SHP77 (cell line): ENCODE results near the gene MYH13.

Experiments used
- DNase-seq, 2 experiments: peaks; one replicate each; lab custom pipeline; 2025; lab: John Stamatoyannopoulos, UW

MYH13 gene

GRCh38 chr17:10372906-10373305 is at the start of gene MYH13:
MYH13 (minus strand) TSS chr17:10373006; CDS start chr17:10364530, 8,476 bp downstream.
- no peak for DNase-seq

DNA sequence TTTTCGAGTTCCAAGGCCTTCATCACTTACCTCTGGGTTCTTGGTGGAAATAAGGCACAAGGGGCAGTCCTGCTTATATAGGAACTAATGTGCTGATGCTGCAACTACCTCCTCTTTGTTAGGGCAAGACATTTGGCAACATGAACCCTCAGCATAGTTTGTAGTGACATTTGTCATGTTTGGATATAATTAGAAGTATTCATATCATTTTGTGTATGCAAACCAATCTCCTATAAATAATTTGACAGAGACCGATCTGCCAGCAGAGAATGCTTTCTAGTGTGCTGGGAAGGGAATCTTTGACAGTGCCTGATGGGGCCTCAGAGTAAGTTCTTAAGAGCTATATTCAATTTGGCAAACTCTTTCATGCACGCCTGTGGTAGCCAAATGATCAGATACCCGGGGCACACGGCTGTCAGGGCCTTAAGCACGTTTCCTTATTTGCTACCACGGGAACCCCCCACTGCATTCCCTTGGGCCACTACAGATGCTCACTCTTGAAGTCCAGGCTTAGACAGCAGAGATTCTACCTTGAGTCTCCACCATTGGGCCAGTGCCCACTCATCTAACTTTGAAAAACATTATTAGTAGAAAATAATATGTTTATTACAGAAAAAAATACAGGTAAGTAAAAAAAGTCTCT is 49.2 kb upstream of the MYH13 start, which contains the start of gene MYH8:
MYH8 (minus strand) TSS at position 51 of the 643 bp plus-strand sequence. CDS start 1,723 bp downstream, outside the sequence.
- no peak for DNase-seq

- DNase-seq, result no peak
Observed at GRCh38 chr17:10421211-10421610, 48.4 kb upstream of the MYH13 start.

DNA sequence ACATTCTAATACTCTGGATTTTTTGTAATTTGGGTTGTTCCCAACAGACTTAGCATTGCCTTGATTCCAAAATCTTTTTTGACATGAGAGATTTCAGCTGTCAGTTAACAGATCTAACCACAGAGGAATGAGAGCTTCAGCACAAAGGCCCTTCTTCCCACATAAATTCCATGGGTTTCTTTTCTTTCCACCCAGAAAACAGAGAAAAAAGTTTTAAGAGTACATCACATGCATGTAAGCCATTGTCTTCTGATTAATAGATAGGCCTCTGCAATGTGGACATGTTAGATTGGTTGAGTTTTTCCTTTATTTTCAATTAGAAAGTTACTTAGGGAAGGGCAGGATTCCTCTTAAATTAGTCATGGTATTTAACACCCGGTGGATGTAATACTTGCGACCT is 48.0 kb upstream of the MYH13 start:
- no peak for DNase-seq

DNA sequence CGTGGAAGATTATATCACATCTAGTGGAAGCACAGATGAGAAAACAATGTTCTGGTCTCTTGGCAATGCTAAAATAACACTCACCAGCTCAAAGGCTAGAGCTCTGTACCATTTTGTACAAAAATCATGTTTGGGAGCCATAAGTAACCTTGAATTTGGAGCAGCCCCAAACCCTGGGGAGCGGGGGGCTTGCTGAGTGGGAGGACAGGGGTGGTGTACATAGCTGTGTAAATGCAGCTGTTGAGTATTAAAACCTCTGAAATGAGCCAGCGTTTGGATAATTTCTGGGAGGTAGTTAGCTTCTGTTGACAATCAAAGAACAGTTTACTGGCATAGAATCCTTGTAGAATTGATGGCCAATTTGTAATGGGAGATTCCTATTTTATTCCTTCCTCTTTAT is 44.6 kb upstream of the MYH13 start:
- no peak for DNase-seq

DNA sequence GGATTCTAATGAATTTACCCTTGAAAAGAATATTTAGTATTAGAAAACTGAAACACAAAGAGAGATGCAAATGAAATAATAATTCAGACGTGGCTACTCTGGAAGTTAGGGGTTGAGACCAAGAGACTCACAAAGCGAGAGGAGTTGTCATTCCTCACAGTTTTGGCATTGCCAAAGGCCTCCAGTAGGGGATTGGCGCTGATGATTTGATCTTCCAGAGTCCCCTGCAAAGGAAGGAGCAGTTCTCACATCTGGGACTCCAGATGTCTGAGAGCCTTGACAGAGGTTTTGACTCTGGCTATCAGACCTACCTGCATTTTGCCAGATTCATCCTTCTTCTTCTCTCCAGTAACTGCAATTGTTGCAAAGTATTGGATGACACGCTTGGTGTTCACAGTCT is 42.4 kb upstream of the MYH13 start:
- DNase-seq, result no peak

GRCh38 chr17:10403589-10403988 is 30.8 kb upstream of the MYH13 start:
- DNase-seq, result no peak

DNA sequence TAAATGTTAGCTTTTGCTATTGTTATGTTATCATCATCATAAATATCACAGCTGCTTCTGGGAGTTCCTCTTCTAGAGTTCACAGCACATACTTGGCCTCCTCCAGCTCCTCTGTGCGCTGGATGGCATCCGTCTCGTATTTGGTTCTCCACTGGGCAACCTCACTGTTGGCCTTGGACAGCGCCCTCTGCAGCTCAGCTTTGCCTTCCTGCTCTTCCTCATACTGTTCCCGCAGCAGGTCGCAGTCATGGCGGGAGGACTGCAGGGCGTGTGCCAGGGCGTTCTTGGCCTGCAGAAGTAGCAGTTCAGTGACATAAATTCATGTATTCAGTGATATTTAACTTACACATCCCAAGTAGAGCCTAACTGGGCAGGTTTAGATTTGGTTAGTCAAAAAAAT is 25.5 kb upstream of the MYH13 start:
- DNase-seq, result no peak

- no peak for DNase-seq
Observed at GRCh38 chr17:10396524-10397163, 23.8 kb upstream of the MYH13 start.

GRCh38 chr17:10394201-10394887 is 21.5 kb upstream of the MYH13 start:
- no peak for DNase-seq

- no peak for DNase-seq
Observed at GRCh38 chr17:10392880-10393279, 20.1 kb upstream of the MYH13 start.

- DNase-seq, result no peak
Observed at GRCh38 chr17:10385871-10386270, 13.1 kb upstream of the MYH13 start.

DNA sequence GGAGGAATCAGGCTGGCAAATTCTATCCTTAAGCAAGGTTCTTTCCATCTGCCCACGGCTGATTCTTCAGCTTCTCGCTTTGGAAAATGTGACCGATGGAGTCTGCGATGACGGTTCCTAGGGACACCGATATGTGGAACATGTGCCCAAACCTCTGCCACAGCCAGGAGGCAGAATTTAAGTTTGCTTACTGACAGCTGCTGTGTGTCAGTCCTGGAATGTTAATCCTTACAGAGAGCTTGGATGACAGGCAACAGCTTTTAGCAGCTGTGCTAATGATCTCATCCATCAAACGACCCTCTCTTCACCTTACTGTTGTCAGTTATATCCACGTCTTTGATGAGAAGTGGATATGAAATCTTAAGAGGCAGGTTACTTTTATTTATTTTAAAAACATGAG is 11.4 kb upstream of the MYH13 start:
- no peak for DNase-seq

- no peak for DNase-seq
Observed at GRCh38 chr17:10380631-10381408, 8.0 kb upstream of the MYH13 start.

DNA sequence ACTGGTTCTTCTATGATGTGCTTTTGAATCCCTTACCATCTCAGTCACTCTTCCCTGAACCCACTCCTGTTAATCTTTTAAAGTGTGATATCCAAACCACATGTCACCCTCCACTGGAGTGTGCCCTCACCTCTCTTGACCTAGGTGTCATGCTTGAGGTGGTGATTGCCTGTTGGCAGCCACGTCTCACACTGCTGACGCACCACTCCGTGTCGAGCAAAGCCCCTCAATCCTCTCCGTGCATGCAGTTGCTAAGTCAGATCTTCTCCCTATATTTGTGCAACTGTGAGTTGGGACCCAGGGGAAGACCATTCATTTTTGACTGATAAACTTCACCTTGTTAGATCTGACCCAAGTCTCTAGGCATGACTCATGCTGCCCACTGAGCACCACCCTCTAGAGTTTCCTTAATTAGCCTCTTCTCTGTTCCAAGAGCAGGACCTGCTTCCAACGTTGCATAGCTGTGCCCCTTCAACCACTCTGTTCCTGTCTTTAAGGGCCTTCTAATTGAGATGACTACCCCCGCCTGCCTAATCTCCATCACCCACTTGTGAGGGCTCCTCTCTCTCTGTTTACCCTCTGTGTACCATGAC is 2.7 kb downstream of the MYH13 start:
- DNase-seq, result no peak

DNA sequence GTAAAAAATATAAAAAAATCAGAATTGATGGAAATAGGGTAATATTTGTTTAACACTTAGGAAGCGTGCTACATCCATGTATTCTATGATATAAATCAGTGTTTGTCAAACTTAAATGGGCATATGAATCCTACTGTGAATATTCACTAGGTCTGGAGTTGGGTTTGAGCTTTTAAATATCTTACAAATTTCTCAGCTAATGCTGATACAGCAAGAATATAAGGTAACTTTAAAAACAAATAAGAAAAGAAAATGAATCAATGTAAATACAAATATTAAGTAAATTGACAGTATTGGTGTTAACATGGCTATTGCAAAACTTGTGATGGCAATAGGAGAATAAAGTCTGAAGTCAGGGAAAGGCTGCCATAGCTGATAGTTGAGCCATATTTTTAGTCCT is 3.6 kb downstream of the MYH13 start:
- DNase-seq, result no peak

DNA sequence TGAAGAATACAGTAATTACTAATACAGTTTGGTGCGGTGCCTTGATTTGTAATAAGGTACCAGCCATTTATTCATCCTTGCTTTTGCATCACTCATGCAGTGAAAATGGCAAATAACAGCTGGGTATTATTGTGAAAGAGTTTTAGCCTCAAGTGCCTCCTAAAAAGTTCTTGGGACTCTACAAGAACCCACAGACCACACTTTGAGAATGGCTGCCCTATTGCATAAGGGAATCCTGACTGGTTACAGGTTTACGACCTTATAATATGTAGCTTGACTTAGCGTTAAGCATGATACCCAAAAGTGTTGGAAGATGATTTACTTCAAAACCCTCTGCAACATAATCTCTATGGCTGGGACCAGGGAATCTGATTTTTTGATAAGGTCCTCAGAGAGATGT is 4.2 kb downstream of the MYH13 start:
- no peak for DNase-seq

DNA sequence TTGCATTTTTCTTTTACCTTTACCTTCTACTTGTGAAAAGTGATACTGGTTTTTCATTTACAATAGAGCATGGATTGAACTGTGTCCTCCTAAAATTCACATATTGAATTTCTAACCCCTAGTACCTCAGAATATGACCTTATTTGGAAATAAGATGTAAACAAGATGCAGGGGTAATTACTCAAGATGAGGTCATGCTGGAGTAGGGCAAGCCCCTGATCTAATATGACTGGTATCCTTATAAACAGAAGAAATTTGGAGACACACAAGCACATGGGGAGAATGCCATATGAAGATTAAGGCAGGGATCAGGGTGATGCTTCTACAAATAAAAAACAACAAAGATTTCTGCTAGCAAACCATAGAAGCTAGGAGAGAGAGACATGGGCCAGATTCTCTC is 12.2 kb downstream of the MYH13 start:
- DNase-seq, result no peak

- DNase-seq, result no peak
Observed at GRCh38 chr17:10357768-10358167, 15.0 kb downstream of the MYH13 start.

DNA sequence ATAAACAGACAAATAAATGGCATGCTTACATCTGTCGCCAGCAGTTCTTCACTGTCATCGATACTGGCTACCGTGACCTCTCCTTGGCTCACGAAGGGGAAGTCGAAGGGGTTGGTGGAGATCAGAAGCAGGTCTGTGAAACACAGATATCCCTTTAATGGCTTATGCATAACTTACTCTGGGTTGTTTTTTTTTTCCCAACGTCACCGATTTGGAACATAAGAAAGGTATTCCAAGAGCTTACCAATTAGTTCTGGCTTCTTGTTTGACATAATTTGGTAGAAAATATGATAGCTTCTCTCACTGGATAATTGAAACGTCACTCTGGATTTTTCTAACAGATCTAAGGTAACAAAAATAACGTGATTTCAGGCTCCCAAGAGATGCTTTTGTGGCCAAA is 18.2 kb downstream of the MYH13 start:
- no peak for DNase-seq

DNA sequence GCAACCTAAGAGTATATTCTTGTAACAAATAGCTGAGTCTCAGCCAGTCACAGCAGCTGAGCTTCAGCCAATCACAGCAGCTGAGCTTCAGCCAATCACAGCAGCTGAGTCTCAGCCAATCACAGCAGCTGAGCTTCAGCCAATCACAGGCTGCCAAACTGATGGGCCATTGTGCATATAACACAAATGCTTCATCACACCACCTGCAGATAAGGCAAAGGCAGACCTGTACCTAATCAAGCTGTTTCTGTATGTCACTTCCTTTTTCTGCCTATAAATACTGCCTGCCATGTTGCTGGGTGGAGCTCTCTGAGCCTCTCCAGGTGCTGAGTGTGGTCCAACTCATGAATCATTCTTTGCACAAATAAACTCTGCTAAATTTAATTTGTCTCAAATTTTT is 19.9 kb downstream of the MYH13 start:
- DNase-seq, result no peak

DNA sequence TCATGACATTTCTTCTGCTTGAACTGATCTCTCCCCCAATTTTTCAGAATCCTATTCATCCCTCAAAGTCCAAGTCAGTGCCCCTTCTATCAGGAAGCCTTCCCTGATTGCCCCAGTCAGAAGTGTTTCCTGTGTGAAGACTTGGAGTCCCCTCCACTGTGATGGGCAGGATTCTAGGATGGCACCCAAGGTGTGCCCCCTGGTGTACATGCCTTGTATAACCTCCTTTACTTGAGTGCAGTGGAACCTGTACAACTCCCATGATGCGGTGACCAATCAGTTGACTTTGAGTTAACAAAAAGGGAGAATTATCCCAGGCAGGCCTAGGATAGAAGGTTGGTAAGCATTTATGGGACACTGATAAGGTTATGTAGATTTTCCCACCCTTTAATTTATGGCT is 23.4 kb downstream of the MYH13 start:
- DNase-seq, result no peak
